SK-N-SH (cell line): ENCODE data around the gene MINK1.

Experiments
- EZH2phosphoT487 ChIP-seq: fragments of 200-600 bp; sonication (generic); IDR thresholded peaks from 2 replicates; pipeline ENCODE4 v1.6.1; 2017; ENCODE audit warnings: low read depth, mixed run types, mild to moderate bottlenecking, antibody characterized with exemption, moderate library complexity, borderline replicate concordance
- JUND ChIP-seq: IDR thresholded peaks from 2 replicates; pipeline ENCODE4 v1.4.0; 2012
- POLR2AphosphoS5 ChIP-seq: IDR thresholded peaks from 2 replicates; pipeline ENCODE4 v1.6.1; 2012; ENCODE audit warnings: low read depth, low read length
- RCOR1 ChIP-seq: fragments of 150-350 bp; IDR thresholded peaks from 2 replicates; pipeline ENCODE4 v1.6.1; 2017; ENCODE audit warnings: antibody characterized with exemption, low read length
- TAF1 ChIP-seq: IDR thresholded peaks from 2 replicates; pipeline ENCODE4 v1.6.1; 2012; ENCODE audit warnings: low read depth, mild to moderate bottlenecking, low read length, moderate library complexity, borderline replicate concordance
- USF2 ChIP-seq: fragments of 150-350 bp; IDR thresholded peaks from 2 replicates; pipeline ENCODE4 v1.6.1; 2017; ENCODE audit warnings: antibody characterized with exemption, low read length, low read depth, borderline replicate concordance
- YY1 ChIP-seq: IDR thresholded peaks from 2 replicates; pipeline ENCODE4 v1.4.0; 2012; ENCODE audit warnings: low read depth, mild to moderate bottlenecking
- TF ChIP-seq, protein P1 (sequence below): IDR thresholded peaks from 2 replicates; pipeline ENCODE4; 2012
- TF ChIP-seq, protein P2 (sequence below): IDR thresholded peaks from 2 replicates; pipeline ENCODE4 v1.6.1; 2012; ENCODE audit warnings: mild to moderate bottlenecking, low read depth, low read length, moderate library complexity
- TF ChIP-seq, protein P3 (sequence below): fragments of 200-600 bp; sonication (generic); IDR thresholded peaks from 2 replicates; pipeline ENCODE4 v1.6.1; 2017; ENCODE audit warnings: antibody characterized with exemption, mild to moderate bottlenecking, moderate library complexity

DNA sequence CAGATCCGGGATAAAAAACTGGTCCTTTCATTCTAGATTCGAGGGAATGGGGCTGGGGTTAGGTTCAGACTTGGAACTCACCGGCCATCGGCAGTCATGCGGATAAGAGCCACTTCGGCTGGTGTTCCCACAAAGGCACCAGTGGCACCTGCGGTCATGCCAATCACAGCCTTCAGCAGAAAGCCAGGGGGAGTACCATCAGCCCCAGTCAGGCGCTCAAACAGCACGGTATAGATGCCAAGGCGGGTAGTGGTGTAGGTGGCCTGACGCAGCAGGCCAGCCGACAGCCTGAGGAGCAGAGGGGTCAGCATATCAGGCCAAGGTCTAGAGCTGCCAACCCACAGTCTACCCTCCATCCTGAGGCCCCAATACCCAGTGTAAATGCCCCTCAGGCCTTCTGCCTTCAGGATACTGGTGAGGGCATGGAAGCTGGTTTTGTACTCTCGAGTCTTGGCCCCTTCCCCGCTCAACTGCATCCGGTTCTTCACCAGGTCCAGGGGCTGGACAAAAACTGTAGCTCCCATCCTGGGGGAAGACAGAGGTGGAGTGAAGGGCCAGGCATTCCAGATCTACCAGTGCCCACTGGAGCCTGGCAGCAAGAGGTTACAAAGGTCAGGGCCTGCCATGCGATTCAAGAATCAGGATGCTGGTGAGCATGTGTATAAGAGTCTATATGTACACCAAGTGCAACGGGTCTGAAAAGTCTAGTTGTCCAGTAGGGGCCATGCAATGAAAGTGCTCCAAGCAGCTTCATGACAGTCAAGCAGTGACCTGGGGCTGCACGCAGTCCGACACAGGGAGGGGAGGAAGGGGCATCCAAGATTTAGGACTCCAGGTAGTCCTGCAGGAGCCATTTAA lies 105.8 kb downstream of the MINK1 start:
- TF ChIP-seq, protein P1, sequence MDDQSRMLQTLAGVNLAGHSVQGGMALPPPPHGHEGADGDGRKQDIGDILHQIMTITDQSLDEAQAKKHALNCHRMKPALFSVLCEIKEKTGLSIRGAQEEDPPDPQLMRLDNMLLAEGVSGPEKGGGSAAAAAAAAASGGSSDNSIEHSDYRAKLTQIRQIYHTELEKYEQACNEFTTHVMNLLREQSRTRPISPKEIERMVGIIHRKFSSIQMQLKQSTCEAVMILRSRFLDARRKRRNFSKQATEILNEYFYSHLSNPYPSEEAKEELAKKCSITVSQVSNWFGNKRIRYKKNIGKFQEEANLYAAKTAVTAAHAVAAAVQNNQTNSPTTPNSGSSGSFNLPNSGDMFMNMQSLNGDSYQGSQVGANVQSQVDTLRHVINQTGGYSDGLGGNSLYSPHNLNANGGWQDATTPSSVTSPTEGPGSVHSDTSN, result no peak
- TF ChIP-seq, protein P2, sequence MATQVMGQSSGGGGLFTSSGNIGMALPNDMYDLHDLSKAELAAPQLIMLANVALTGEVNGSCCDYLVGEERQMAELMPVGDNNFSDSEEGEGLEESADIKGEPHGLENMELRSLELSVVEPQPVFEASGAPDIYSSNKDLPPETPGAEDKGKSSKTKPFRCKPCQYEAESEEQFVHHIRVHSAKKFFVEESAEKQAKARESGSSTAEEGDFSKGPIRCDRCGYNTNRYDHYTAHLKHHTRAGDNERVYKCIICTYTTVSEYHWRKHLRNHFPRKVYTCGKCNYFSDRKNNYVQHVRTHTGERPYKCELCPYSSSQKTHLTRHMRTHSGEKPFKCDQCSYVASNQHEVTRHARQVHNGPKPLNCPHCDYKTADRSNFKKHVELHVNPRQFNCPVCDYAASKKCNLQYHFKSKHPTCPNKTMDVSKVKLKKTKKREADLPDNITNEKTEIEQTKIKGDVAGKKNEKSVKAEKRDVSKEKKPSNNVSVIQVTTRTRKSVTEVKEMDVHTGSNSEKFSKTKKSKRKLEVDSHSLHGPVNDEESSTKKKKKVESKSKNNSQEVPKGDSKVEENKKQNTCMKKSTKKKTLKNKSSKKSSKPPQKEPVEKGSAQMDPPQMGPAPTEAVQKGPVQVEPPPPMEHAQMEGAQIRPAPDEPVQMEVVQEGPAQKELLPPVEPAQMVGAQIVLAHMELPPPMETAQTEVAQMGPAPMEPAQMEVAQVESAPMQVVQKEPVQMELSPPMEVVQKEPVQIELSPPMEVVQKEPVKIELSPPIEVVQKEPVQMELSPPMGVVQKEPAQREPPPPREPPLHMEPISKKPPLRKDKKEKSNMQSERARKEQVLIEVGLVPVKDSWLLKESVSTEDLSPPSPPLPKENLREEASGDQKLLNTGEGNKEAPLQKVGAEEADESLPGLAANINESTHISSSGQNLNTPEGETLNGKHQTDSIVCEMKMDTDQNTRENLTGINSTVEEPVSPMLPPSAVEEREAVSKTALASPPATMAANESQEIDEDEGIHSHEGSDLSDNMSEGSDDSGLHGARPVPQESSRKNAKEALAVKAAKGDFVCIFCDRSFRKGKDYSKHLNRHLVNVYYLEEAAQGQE, result no peak
- TF ChIP-seq EZH2phosphoT487, result no peak
- TF ChIP-seq JUND, result no peak
- TF ChIP-seq, protein P3, sequence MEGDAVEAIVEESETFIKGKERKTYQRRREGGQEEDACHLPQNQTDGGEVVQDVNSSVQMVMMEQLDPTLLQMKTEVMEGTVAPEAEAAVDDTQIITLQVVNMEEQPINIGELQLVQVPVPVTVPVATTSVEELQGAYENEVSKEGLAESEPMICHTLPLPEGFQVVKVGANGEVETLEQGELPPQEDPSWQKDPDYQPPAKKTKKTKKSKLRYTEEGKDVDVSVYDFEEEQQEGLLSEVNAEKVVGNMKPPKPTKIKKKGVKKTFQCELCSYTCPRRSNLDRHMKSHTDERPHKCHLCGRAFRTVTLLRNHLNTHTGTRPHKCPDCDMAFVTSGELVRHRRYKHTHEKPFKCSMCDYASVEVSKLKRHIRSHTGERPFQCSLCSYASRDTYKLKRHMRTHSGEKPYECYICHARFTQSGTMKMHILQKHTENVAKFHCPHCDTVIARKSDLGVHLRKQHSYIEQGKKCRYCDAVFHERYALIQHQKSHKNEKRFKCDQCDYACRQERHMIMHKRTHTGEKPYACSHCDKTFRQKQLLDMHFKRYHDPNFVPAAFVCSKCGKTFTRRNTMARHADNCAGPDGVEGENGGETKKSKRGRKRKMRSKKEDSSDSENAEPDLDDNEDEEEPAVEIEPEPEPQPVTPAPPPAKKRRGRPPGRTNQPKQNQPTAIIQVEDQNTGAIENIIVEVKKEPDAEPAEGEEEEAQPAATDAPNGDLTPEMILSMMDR, result no peak
- no peak for TF ChIP-seq YY1
- TF ChIP-seq TAF1, result no peak
- TF ChIP-seq POLR2AphosphoS5, result no peak
- no peak for TF ChIP-seq USF2
- no peak for TF ChIP-seq RCOR1
